Non-pigmented ciliary epithelial cell (primary cell): ENCODE results near the gene PSMD12.

Source experiments
- DNase-seq: peaks from one replicate; pipeline ENCODE4 v3.0.0-alpha.2; 2010; ENCODE audit warnings: low read depth

PSMD12 gene

GRCh38 chr17:67386965-67387551 lies 20.7 kb upstream of the PSMD12 start:
- DNase-seq: no peak

- DNase-seq: no peak
Measured at GRCh38 chr17:67385122-67385988, 19.0 kb upstream of the PSMD12 start.

- DNase-seq: no peak
Measured at GRCh38 chr17:67381929-67382257, 15.5 kb upstream of the PSMD12 start.

GRCh38 chr17:67379251-67379630 lies 12.9 kb upstream of the PSMD12 start:
- DNase-seq: no peak

GRCh38 chr17:67378454-67379250 lies 12.3 kb upstream of the PSMD12 start:
- DNase-seq: no peak

GRCh38 chr17:67377488-67378453 lies 11.4 kb upstream of the PSMD12 start:
- DNase-seq: no peak

- DNase-seq: no peak
Measured at GRCh38 chr17:67376737-67377487, 10.5 kb upstream of the PSMD12 start, which contains the start of gene PITPNC1. TSS of gene PITPNC1 (plus strand) at chr17:67377281.

GRCh38 chr17:67376415-67376736 lies 10.0 kb upstream of the PSMD12 start:
- DNase-seq: no peak

GRCh38 chr17:67375716-67376115 lies 9.3 kb upstream of the PSMD12 start:
- no peak for DNase-seq

GRCh38 chr17:67375054-67375427 lies 8.7 kb upstream of the PSMD12 start:
- DNase-seq: no peak

GRCh38 chr17:67374329-67375053 lies 8.1 kb upstream of the PSMD12 start:
- DNase-seq: no peak

GRCh38 chr17:67372751-67373150 lies 6.4 kb upstream of the PSMD12 start:
- DNase-seq: no peak

- no peak for DNase-seq
Measured at GRCh38 chr17:67369676-67370075, 3.3 kb upstream of the PSMD12 start.

- DNase-seq: no peak
Measured at GRCh38 chr17:67365738-67366192, 612 bp downstream of the PSMD12 start.

GRCh38 chr17:67364847-67365737 lies 1.3 kb downstream of the PSMD12 start:
- no peak for DNase-seq

GRCh38 chr17:67362173-67362572 lies 4.2 kb downstream of the PSMD12 start:
- no peak for DNase-seq

- DNase-seq: no peak
Measured at GRCh38 chr17:67360880-67361279, 5.5 kb downstream of the PSMD12 start.

- no peak for DNase-seq
Measured at GRCh38 chr17:67359960-67360791, 6.2 kb downstream of the PSMD12 start.
